K562 (cell line): ENCODE data around the gene NTN3. TPM values are rescaled to one million over a fixed set of nuclear protein-coding genes. Genes with fewer than 3 reads are reported as not detected.

ENCODE experiments used
- ATAC-seq: fragments of 200-7000 bp; cut with Tn5 transposase; 3 replicates; pipeline ENCODE4 v1.9.1; 2020; ENCODE audit warnings: moderate library complexity
- BruUV-seq: library from RNA; stranded (reverse); fragments of 400-500 nt; replicated peaks from 2 replicates; lab custom pipeline; 2021; lab: Mats Ljungman, UMichigan
- CTCF ChIA-PET: fragments of 300-600 bp; formaldehyde crosslinking; extraction: SDS; loops from one replicate; lab custom pipeline; 2021; ENCODE audit warnings: low intra/inter-chr PET ratio; lab: Yijun Ruan, JAX
- POLR2A ChIA-PET: fragments of 300-600, 350-650 bp; sonication (Branson Sonifier 250); formaldehyde crosslinking; extraction: SDS; loops from one replicate; lab custom pipeline; 2021; ENCODE audit warnings: antibody characterized with exemption, inconsistent platforms; lab: Yijun Ruan, JAX
- DNase-seq, 4 experiments: peaks; one replicate each; pipeline versions ENCODE4 v3.0.0 to v3.0.0-alpha.2; 2011 to 2018; ENCODE audit warnings: low spot score in 3 of 4, mixed read lengths in 3 of 4; ENCODE audit errors: extremely low read depth in 1 of 4
- FAIRE-seq: peaks from 2 replicates; lab custom pipeline; 2011; peaks lifted over from hg19 to GRCh38; lab: Jason Lieb, UNC
- H2AFZ ChIP-seq: 2 replicates; pipeline ENCODE4 v1.6.0; 2011; ENCODE audit warnings: low read depth, low read length, control low read depth, inconsistent platforms
- H3K27ac ChIP-seq: fragments of 200-600 bp; 3 replicates; pipeline ENCODE4 v1.8.0; 2011; ENCODE audit warnings: low read depth, mild to moderate bottlenecking, control low read depth, inconsistent platforms, low read length, moderate library complexity, mixed read lengths; ENCODE audit errors: extremely low read depth
- H3K27me3 ChIP-seq, 2 experiments: fragments of 300-600 bp in 1 of 2; 2 replicates in 1 of 2; 3 replicates in 1 of 2; pipeline versions ENCODE4 v1.6.0 to v1.8.0; 2011; ENCODE audit warnings: inconsistent platforms in 2 of 2, low read length in 2 of 2, mild to moderate bottlenecking in 1 of 2, mixed read lengths in 1 of 2, moderate library complexity in 1 of 2; ENCODE audit not compliant: control insufficient read depth in 2 of 2, insufficient read depth in 2 of 2
- H3K36me3 ChIP-seq: fragments of 300-600 bp; 3 replicates; pipeline ENCODE4 v1.8.0; 2011; ENCODE audit warnings: mild to moderate bottlenecking, low read length, inconsistent platforms; ENCODE audit not compliant: control insufficient read depth, insufficient read depth
- H3K4me1 ChIP-seq, 2 experiments: fragments of 200-600 bp in 1 of 2; replicated peaks in 1 of 2; 2 replicates in 1 of 2; 3 replicates in 1 of 2; pipeline versions ENCODE4 v1.5.1 to v1.8.0; 2011; ENCODE audit warnings: inconsistent platforms in 2 of 2, low read length in 2 of 2, mild to moderate bottlenecking in 1 of 2, mixed read lengths in 1 of 2, moderate library complexity in 1 of 2; ENCODE audit not compliant: control insufficient read depth in 2 of 2, insufficient read depth in 2 of 2
- H3K4me2 ChIP-seq: 2 replicates; pipeline ENCODE4 v1.6.1; 2011; ENCODE audit warnings: low read length, control low read depth, inconsistent platforms, mixed read lengths; ENCODE audit not compliant: insufficient read depth
- H3K4me3 ChIP-seq: fragments of 200-600 bp; sonication (generic), shearing (Covaris generic); 2 replicates; pipeline ENCODE4 v1.5.1; 2016; ENCODE audit warnings: control low read depth, inconsistent platforms
- H3K79me2 ChIP-seq: fragments of 200-600 bp; 3 replicates; pipeline ENCODE4 v1.8.0; 2011; ENCODE audit warnings: low read length, inconsistent platforms; ENCODE audit not compliant: control insufficient read depth, insufficient read depth
- H3K9ac ChIP-seq, 2 experiments: 2 replicates each; pipeline versions ENCODE4 v1.6.0 to v1.6.1; 2011; ENCODE audit warnings: low read depth in 2 of 2, low read length in 2 of 2, control low read depth in 1 of 2, inconsistent platforms in 1 of 2, mild to moderate bottlenecking in 1 of 2, mixed read lengths in 1 of 2; ENCODE audit not compliant: insufficient read depth in 1 of 2
- H3K9me1 ChIP-seq: one replicate; pipeline ENCODE4 v1.6.0; 2011; ENCODE audit warnings: inconsistent platforms, mild to moderate bottlenecking, low read length, moderate library complexity; ENCODE audit not compliant: control insufficient read depth, insufficient read depth
- H3K9me3 ChIP-seq: replicated peaks from 2 replicates; pipeline ENCODE4 v1.5.1; 2011; ENCODE audit warnings: low read depth, low read length, inconsistent platforms; ENCODE audit not compliant: control insufficient read depth, insufficient read depth
- H4K20me1 ChIP-seq: replicated peaks from 2 replicates; pipeline ENCODE4 v1.6.1; 2011; ENCODE audit warnings: low read length, inconsistent platforms, mixed read lengths; ENCODE audit not compliant: control insufficient read depth, insufficient read depth
- HCFC1 ChIP-seq: IDR thresholded peaks from 2 replicates; pipeline ENCODE4 v1.6.1; 2012; ENCODE audit warnings: low read depth, low read length, improper control_type of control experiment
- POLR2A ChIP-seq: fragments of 450-650 bp; conservative IDR thresholded peaks from 2 replicates; pipeline ENCODE4 v1.6.1; 2016
- POLR2G ChIP-seq: fragments of 200-400 bp; formaldehyde crosslinking; IDR thresholded peaks from 2 replicates; pipeline ENCODE4 v1.6.1; 2017; ENCODE audit warnings: low read depth, mild to moderate bottlenecking, antibody characterized with exemption, low read length, moderate library complexity
- RBM22 ChIP-seq: fragments of 200-400 bp; formaldehyde crosslinking; IDR thresholded peaks from 2 replicates; pipeline ENCODE4 v1.6.1; 2018; ENCODE audit warnings: low read length, low read depth; ENCODE audit not compliant: poor library complexity, severe bottlenecking
- RFX5 ChIP-seq: IDR thresholded peaks from 2 replicates; pipeline ENCODE4 v1.6.1; 2011; ENCODE audit warnings: low read depth, mild to moderate bottlenecking, improper control_type of control experiment, low read length
- YY1 ChIP-seq, 3 experiments: IDR thresholded peaks; 2 replicates each; pipeline ENCODE4 v1.6.1; 2011; ENCODE audit warnings: low read length in 2 of 3, mild to moderate bottlenecking in 2 of 3, moderate library complexity in 2 of 3, borderline replicate concordance in 1 of 3, control low read depth in 1 of 3, low read depth in 1 of 3; ENCODE audit not compliant: insufficient read depth in 3 of 3, insufficient replicate concordance in 2 of 3, control insufficient read depth in 1 of 3, insufficient read length in 1 of 3; ENCODE audit errors: extremely low read depth in 1 of 3
- ZNF75A ChIP-seq: fragments of 450-650 bp; formaldehyde crosslinking; IDR thresholded peaks from 2 replicates; pipeline ENCODE4 v1.4.0; 2020; ENCODE audit warnings: mild to moderate bottlenecking
- WGBS: fragments of 100-300 bp; shearing (Covaris generic); methylation state at CpG from one replicate; pipeline ENCODE4 v1.1.6; 2016; ENCODE audit warnings: low coverage, mixed read lengths; ENCODE audit not compliant: insufficient coverage; ENCODE audit errors: missing lambda C conversion rate; 5-methylcytosine and 5-hydroxymethylcytosine counted together
- in situ Hi-C: fragments of 300-500 bp; cut with MboI; formaldehyde crosslinking; loops from 4 replicates; pipeline ENCODE4 v1.15.0; 2018; ENCODE audit warnings: inconsistent platforms, mixed read lengths
- intact Hi-C: fragments of 100-400 bp; cut with micrococcal nuclease; formaldehyde crosslinking; loops from 2 replicates; pipeline ENCODE4 v1.14.2; 2022
- polyA plus RNA-seq, 8 experiments: library from polyadenylated mRNA; depleted of rRNA in 4 of 8; stranded (reverse) in 5 of 8; unstranded in 3 of 8; fragments of >200 nt; fragmentation: Nextera tagmentation in 2 of 8; fragmentation: Illumina TruSeq in 1 of 8; extraction: Ambion mirVana in 2 of 8; extraction: Trizol in 1 of 8; gene quantifications; 2 replicates each; pipeline versions ENCODE4 v1.2.1 to v1.2.3, GENCODE V29; 2011 to 2014; ENCODE audit warnings: inconsistent platforms in 1 of 8, missing spikeins in 1 of 8
- total RNA-seq, 7 experiments: library from RNA; depleted of rRNA in 6 of 7; stranded (reverse); fragments of >200 nt in 6 of 7; fragmentation: Illumina TruSeq in 2 of 7; extraction: Trizol in 2 of 7; gene quantifications; 2 replicates each; pipeline versions ENCODE4 v1.2.1 to v1.2.3, GENCODE V29; 2011 to 2021; ENCODE audit warnings: low replicate concordance in 1 of 7
- TF ChIP-seq, protein P1 (sequence below): sonication (generic); IDR thresholded peaks from 2 replicates; pipeline ENCODE4 v1.6.1; 2016
- TF ChIP-seq, protein P2 (sequence below): sonication (generic); formaldehyde crosslinking; IDR thresholded peaks from 2 replicates; pipeline ENCODE4 v1.8.0; 2022; ENCODE audit warnings: mild to moderate bottlenecking, missing genetic modification reagents

NTN3 gene
- total and polyA plus RNA-seq, 9 of the 15 experiments (the other 6 are each of a cell fraction or from before 2014, with no cell fraction given), result not detected

DNA sequence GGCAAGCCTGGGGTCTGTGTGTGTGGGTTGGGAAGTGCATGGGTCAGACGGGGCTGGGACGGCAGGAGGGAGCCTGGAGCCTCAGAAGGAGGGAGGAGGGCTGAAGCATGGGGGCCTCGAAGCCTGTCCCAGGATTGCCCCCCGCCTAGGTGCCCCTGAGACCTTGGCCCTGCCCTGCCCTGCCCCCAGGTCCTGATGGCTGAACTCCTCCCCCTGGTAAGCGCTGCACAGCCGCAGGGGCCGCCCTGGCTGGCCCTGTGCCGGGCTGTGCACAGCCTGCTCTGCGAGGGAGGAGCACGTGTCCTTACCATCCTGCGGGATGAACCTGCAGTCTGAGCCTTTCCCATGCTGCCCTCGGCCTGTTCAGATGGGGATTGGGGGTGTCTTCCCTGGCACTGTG, 6.8 kb upstream of the NTN3 start:
- no peak for FAIRE-seq
- Histone ChIP-seq H2AFZ (no peak overlapping the region), H3K27ac (no peak overlapping the region), H3K4me2 (no peak overlapping the region), H3K9ac (peak overlapping the region in 1 of 2 experiments; percentile 82; a peak in 2 of 4 replicates), H3K4me1 (peaks cover 13 to 79% of the 10 kb centered on the region in 2 experiments; a peak in 4 of 5 replicates), H3K4me3 (no peak overlapping the region), H3K9me3 (no peaks in the 10 kb centered on the region), H3K27me3 (no peaks in the 10 kb centered on the region), H3K79me2 (peaks cover 16% of the 10 kb centered on the region), H3K36me3 (peaks cover 25% of the 10 kb centered on the region; the same call in 2 of the 3 replicates), H3K9me1 (peaks cover 6% of the 10 kb centered on the region), H4K20me1 (0 out of 2 replicates have a peak, but pooled peaks cover 4% of the 10 kb centered on the region)
- BruUV-seq, result no TSS peak
- ChIA-PET CTCF (no interaction called here), POLR2A (no interaction called here)
- intact Hi-C loops (no loop called here), in situ Hi-C loops (no loop called here)
- peak; percentile 61; the same call in 1 of the 2 replicates for TF ChIP-seq POLR2G
- no peak for TF ChIP-seq ZNF75A (CRISPR knock-in tag)
- TF ChIP-seq RBM22, result peak; percentile 48
- WGBS, result no CpG with 5 or more reads among the region's 12 CpGs
- ATAC-seq, result no peak
- no peak for DNase-seq

DNA sequence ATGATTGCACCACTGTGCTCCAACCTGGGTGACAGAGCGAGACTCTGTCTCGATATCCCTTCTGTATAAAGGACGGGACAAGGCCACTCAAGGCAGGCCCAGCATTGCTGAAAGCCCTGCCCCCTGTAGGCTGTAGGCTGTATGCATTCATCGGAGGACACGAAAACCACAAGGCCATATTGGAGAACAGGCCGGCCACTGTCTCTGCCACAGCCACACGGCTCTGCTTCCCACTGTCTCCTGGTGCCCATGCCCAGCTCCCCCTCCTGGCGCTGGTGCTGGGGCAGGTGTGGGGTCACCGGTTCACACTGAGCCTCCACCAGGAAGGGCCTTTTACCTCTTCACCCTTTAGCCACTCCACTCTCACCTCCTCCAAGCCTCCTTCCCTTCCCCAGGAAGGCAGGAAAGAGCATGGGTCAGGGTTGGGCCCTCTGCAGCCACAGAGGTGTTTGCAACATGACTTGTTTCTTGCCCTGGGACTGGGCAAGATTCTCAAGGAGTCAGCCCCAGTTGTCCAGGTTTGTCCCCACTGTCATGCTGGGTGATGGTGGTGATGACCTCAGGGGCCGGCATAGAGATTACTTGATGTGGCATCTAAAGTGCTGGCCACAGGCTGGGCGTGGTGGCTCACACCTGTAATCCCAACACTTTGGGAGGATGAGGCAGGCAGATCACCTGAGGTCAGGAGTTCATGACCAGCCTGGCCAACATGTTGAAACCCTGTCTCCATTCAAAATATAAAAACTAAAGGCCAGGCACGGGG, 5.3 kb upstream of the NTN3 start:
- H3K9ac ChIP-seq, result peak overlapping the region in 1 of 2 experiments; percentile 33; a peak in 1 of 4 replicates
- ChIA-PET CTCF (no interaction called here), POLR2A (interaction anchor here (0.6 kb wide), 1 partner anchor 47 kb away, joined by 3 read pairs; no protein-coding TSS in a partner anchor)
- peak in 1 of 4 experiments; percentile 57 for DNase-seq
- intact Hi-C loops (loop anchor here (5.0 kb wide), 1 partner anchor 36 kb away; no protein-coding TSS in a partner anchor), in situ Hi-C loops (no loop called here)
- no peaks in the 10 kb centered on the region for H3K9me3 ChIP-seq
- no peak overlapping the region for H3K27ac ChIP-seq
- no peak overlapping the region for H2AFZ ChIP-seq
- H3K27me3 ChIP-seq, result no peaks in the 10 kb centered on the region
- H3K36me3 ChIP-seq, result peaks cover 22% of the 10 kb centered on the region; the same call in 2 of the 3 replicates
- no peak overlapping the region for H3K4me3 ChIP-seq
- FAIRE-seq, result no peak
- WGBS, result 65% methylated on average over 12 of the region's 12 CpGs
- no TSS peak for BruUV-seq
- peaks cover 5% of the 10 kb centered on the region; the same call in 2 of the 3 replicates for H3K79me2 ChIP-seq
- H4K20me1 ChIP-seq, result 0 out of 2 replicates have a peak, but pooled peaks cover 4% of the 10 kb centered on the region
- peaks cover 3% of the 10 kb centered on the region for H3K9me1 ChIP-seq
- peak; percentile 80 for ATAC-seq
- H3K4me1 ChIP-seq, result peaks cover 7 to 78% of the 10 kb centered on the region in 2 experiments; a peak in 4 of 5 replicates
- no peak overlapping the region for H3K4me2 ChIP-seq
- peak; percentile 53 for TF ChIP-seq POLR2A
- 0 out of 2 replicates have a peak, but pooled peaks have one; percentile 14 for TF ChIP-seq HCFC1
- TF ChIP-seq, protein P1, sequence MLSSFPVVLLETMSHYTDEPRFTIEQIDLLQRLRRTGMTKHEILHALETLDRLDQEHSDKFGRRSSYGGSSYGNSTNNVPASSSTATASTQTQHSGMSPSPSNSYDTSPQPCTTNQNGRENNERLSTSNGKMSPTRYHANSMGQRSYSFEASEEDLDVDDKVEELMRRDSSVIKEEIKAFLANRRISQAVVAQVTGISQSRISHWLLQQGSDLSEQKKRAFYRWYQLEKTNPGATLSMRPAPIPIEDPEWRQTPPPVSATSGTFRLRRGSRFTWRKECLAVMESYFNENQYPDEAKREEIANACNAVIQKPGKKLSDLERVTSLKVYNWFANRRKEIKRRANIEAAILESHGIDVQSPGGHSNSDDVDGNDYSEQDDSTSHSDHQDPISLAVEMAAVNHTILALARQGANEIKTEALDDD, result no peak
- TF ChIP-seq POLR2G, result peak; percentile 57
- TF ChIP-seq RFX5, result no peak
- TF ChIP-seq YY1 (IDR thresholded peaks at IDR 0.05; ENCODE audit: borderline replicate concordance in 1 of 3, control insufficient read depth in 1 of 3, extremely low read depth in 1 of 3, insufficient read depth in 3 of 3, insufficient read length in 1 of 3, insufficient replicate concordance in 2 of 3, low read depth in 1 of 3, low read length in 2 of 3), result peak in 1 of 3 experiments; percentile 25
- TF ChIP-seq, protein P2, sequence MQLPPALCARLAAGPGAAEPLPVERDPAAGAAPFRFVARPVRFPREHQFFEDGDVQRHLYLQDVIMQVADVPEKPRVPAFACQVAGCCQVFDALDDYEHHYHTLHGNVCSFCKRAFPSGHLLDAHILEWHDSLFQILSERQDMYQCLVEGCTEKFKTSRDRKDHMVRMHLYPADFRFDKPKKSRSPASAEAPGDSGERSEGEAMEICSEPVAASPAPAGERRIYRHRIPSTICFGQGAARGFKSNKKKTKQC (CRISPR knock-in tag), result peak; percentile 47; the same call in 1 of the 2 replicates
